Endodermal cell (in vitro differentiated cells): ENCODE data around the gene GUCY2C. TPM values are rescaled to one million over a fixed set of nuclear protein-coding genes. Genes with fewer than 3 reads are reported as not detected.

Experiments used
- DNase-seq: peaks from one replicate; pipeline ENCODE4 v3.0.0-alpha.2; 2017
- H3K27ac ChIP-seq: 2 replicates; pipeline ENCODE4 v1.5.1; 2013; ENCODE audit warnings: mild to moderate bottlenecking, low read depth, low read length, moderate library complexity
- H3K27me3 ChIP-seq: 2 replicates; pipeline ENCODE4 v1.6.1; 2013; ENCODE audit warnings: mild to moderate bottlenecking, low read length, moderate library complexity; ENCODE audit not compliant: insufficient read depth, control insufficient read depth, poor library complexity, severe bottlenecking
- H3K36me3 ChIP-seq: 2 replicates; pipeline ENCODE4 v1.7.0; 2013; ENCODE audit warnings: mild to moderate bottlenecking, low read length, moderate library complexity; ENCODE audit not compliant: control insufficient read depth, insufficient read depth
- H3K4me1 ChIP-seq: one replicate; pipeline ENCODE4 v1.7.0; 2013; ENCODE audit warnings: low read length; ENCODE audit not compliant: control insufficient read depth, insufficient read depth
- H3K4me3 ChIP-seq: 2 replicates; pipeline ENCODE4 v1.5.1; 2013; ENCODE audit warnings: mild to moderate bottlenecking, low read length, moderate library complexity
- H3K9ac ChIP-seq: 2 replicates; pipeline ENCODE4 v1.6.1; 2013; ENCODE audit warnings: mild to moderate bottlenecking, low read length, moderate library complexity; ENCODE audit not compliant: poor library complexity, severe bottlenecking; ENCODE audit errors: extremely low read depth
- H3K9me3 ChIP-seq: 2 replicates; pipeline ENCODE4 v1.6.1; 2013; ENCODE audit warnings: mild to moderate bottlenecking, low read length, moderate library complexity; ENCODE audit not compliant: control insufficient read depth
- H3K27ac Mint-ChIP-seq: 2 replicates; pipeline ENCODE4 v1.8.0; 2020; ENCODE audit warnings: mixed read lengths
- H3K27me3 Mint-ChIP-seq: 2 replicates; pipeline ENCODE4 v1.8.0; 2021; ENCODE audit warnings: mild to moderate bottlenecking, mixed read lengths; ENCODE audit not compliant: insufficient read depth
- H3K36me3 Mint-ChIP-seq: 2 replicates; pipeline ENCODE4 v1.8.0; 2020; ENCODE audit warnings: low read depth, mixed read lengths
- H3K4me1 Mint-ChIP-seq: 2 replicates; pipeline ENCODE4 v1.8.0; 2020; ENCODE audit warnings: mixed read lengths
- H3K4me3 Mint-ChIP-seq: 2 replicates; pipeline ENCODE4 v1.8.0; 2020; ENCODE audit warnings: mild to moderate bottlenecking, moderate library complexity, mixed read lengths
- H3K9me3 Mint-ChIP-seq: 2 replicates; pipeline ENCODE4 v1.8.0; 2020; ENCODE audit warnings: mild to moderate bottlenecking, mixed read lengths
- WGBS, 2 experiments: methylation state at CpG; one replicate each; pipeline versions ENCODE4 v1.1.5 to v1.1.7; 2013; ENCODE audit warnings: missing lambda C conversion rate in 2 of 2, mixed read lengths in 1 of 2; ENCODE audit not compliant: insufficient coverage in 1 of 2, insufficient read length in 1 of 2; 5-methylcytosine and 5-hydroxymethylcytosine counted together
- total RNA-seq, 2 donors: library from RNA; stranded (reverse); fragmentation: NEBNext Ultra II Directional in 1 of 2; extraction: Animal tissue kit (Norgen Biotek cat#: 25700) in 1 of 2; gene quantifications; 2 replicates in 1 of 2; 3 replicates in 1 of 2; pipeline ENCODE4 v1.2.1, GENCODE V29; 2021
- TF ChIP-seq, protein P1 (sequence below): fragments of 200-600 bp; sonication (generic); conservative IDR thresholded peaks from 2 replicates; pipeline ENCODE4 v1.5.0; 2021; ENCODE audit warnings: antibody characterized with exemption, mild to moderate bottlenecking

GUCY2C gene
- total RNA-seq, 2 donors from 2014 or later: 1.4 to 2.4 TPM

DNA sequence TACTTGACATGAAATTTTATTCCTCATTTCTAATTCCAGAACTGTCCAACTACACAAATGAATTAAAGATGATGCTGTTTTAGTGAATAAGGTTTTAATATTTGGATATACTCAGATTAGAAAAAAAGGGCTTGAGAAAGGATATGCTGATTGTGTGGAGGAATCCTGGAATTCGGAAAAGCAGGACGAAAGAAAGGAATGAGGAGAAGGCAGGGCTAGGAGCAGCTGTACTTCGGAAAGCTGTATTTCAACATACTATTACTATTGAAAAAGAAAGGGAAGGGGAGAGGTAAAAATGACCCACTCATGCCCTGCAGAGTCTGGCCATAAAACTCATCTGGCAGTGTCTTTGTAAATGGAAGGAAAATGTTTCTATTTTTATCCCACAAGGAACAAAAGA is 65.6 kb downstream of the GUCY2C start:
- peaks cover 5% of the 10 kb centered on the region for H3K9me3 Mint-ChIP-seq
- no peaks in the 10 kb centered on the region for H3K4me1 ChIP-seq
- H3K4me3 ChIP-seq: no peak overlapping the region
- H3K9ac ChIP-seq: no peak overlapping the region
- 46% methylated on average over 2 of the region's 3 CpGs; no CpG with 5 or more reads in 1 of the 2 experiments for whole genome bisulfite sequencing, 2 experiments
- no peaks in the 10 kb centered on the region for H3K36me3 ChIP-seq
- TF ChIP-seq, protein P1, sequence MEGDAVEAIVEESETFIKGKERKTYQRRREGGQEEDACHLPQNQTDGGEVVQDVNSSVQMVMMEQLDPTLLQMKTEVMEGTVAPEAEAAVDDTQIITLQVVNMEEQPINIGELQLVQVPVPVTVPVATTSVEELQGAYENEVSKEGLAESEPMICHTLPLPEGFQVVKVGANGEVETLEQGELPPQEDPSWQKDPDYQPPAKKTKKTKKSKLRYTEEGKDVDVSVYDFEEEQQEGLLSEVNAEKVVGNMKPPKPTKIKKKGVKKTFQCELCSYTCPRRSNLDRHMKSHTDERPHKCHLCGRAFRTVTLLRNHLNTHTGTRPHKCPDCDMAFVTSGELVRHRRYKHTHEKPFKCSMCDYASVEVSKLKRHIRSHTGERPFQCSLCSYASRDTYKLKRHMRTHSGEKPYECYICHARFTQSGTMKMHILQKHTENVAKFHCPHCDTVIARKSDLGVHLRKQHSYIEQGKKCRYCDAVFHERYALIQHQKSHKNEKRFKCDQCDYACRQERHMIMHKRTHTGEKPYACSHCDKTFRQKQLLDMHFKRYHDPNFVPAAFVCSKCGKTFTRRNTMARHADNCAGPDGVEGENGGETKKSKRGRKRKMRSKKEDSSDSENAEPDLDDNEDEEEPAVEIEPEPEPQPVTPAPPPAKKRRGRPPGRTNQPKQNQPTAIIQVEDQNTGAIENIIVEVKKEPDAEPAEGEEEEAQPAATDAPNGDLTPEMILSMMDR: no peak
- no peak overlapping the region for H3K27ac ChIP-seq
- no peaks in the 10 kb centered on the region for H3K27me3 ChIP-seq
- H3K36me3 Mint-ChIP-seq: no peaks in the 10 kb centered on the region
- H3K4me3 Mint-ChIP-seq: no peak overlapping the region
- H3K4me1 Mint-ChIP-seq: peaks cover 32% of the 10 kb centered on the region
- no peak overlapping the region for H3K27ac Mint-ChIP-seq
- DNase-seq: no peak
- H3K27me3 Mint-ChIP-seq: no peaks in the 10 kb centered on the region
- H3K9me3 ChIP-seq: no peaks in the 10 kb centered on the region

DNA sequence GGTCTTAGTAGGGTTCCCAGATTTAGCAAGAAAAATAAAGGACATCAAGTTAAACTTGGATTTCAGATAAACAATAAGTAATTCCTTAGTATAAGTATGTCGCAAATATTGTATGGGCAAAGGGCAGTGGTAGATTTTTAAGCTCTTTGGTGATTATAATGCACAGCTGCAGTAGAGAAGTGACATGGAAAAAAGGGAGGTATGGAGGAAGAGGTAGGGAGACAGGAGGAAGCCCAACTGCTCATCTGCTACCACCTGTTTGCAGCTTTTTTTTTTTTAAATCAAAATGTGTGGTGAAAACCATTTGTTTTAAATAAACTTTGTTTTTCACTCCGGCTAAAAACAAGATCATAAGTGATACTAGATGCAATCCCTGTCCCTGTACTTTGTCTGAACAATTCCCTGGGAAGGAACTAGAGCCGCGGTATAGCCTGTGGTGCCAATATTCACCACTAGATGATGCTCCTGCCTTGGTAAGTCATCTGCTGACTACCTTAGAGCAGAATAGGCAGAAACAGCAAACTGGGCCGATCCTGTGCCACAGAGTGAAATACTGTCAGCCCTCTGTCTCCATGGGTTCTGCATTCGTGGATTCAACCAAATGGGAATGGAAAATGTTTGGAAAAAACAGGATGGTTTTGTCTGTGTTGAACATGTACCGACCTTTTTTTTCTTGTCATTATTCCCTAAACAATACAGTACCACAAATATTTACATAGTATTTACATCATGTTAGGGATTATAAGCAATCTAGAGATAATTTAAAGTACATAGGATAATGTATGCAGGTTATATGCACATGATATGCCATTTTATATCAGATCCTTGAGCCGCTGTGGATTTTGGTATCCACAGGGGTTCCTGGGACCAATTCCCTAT is 66.3 kb downstream of the GUCY2C start:
- no peak overlapping the region for H3K27ac Mint-ChIP-seq
- H3K36me3 Mint-ChIP-seq: no peaks in the 10 kb centered on the region
- TF ChIP-seq, protein P1: peak; percentile 100
- no peaks in the 10 kb centered on the region for H3K9me3 ChIP-seq
- WGBS, 2 experiments: 17 to 29% methylated on average over 6 to 7 of the region's 8 CpGs
- H3K27me3 ChIP-seq: no peaks in the 10 kb centered on the region
- no peaks in the 10 kb centered on the region for H3K27me3 Mint-ChIP-seq
- no peaks in the 10 kb centered on the region for H3K9me3 Mint-ChIP-seq
- H3K9ac ChIP-seq: no peak overlapping the region
- no peaks in the 10 kb centered on the region for H3K4me1 ChIP-seq
- no peak overlapping the region for H3K4me3 Mint-ChIP-seq
- peaks cover 32% of the 10 kb centered on the region for H3K4me1 Mint-ChIP-seq
- no peaks in the 10 kb centered on the region for H3K36me3 ChIP-seq
- H3K4me3 ChIP-seq: no peak overlapping the region
- DNase-seq: peak; percentile 96
- H3K27ac ChIP-seq: no peak overlapping the region

DNA sequence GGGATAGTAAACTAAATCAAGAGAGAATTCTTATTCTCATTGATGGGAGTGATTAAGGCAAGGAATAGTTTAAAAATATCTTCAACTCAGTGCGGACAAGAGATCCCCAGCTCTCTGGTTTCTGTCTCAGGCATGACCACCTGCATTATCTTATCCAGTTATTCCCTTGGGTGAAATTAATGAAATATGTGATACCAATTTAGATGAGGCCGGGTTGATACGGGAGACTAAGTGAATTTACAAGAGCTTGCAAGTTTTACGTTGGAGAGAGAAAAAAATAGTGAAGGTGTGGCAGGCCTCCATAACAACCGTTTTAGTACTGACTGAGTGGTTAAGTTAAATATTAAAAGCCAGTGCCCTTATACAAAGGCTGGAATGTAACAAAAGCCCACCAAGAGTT is 67.6 kb downstream of the GUCY2C start:
- Histone ChIP-seq H3K4me3 (no peak overlapping the region), H3K27ac (no peak overlapping the region), H3K9ac (no peak overlapping the region), H3K27me3 (no peaks in the 10 kb centered on the region), H3K36me3 (no peaks in the 10 kb centered on the region), H3K4me1 (no peaks in the 10 kb centered on the region), H3K9me3 (no peaks in the 10 kb centered on the region)
- 81 to 88% methylated on average over 3 to 5 of the region's 5 CpGs for WGBS, 2 experiments
- Mint-ChIP-seq H3K4me3 (peak overlapping the region; percentile 5), H3K36me3 (no peaks in the 10 kb centered on the region), H3K9me3 (no peaks in the 10 kb centered on the region), H3K4me1 (peaks cover 32% of the 10 kb centered on the region), H3K27me3 (no peaks in the 10 kb centered on the region), H3K27ac (peak overlapping the region; percentile 41)
- TF ChIP-seq, protein P1: no peak
- DNase-seq: no peak
